ENCODE data around the gene GDF7. TPM values are rescaled to one million over a fixed set of nuclear protein-coding genes. Genes with fewer than 3 reads are reported as not detected.
A peak's percentile ranks its signal among the peaks of the same experiment; 100 is the strongest.

GDF7 gene
- total RNA-seq, 1 experiment from 2014 or later, result 0.04 TPM

GRCh38 chr2:20624884-20625485, 42.0 kb upstream of the GDF7 start:
- no peaks in the 10 kb centered on the region for H3K27me3 ChIP-seq (ENCODE audit: insufficient read depth, low read length)
- H3K4me1 ChIP-seq (ENCODE audit: insufficient read depth, low read length), result no peaks in the 10 kb centered on the region
- Mint-ChIP-seq H3K4me1 (peaks cover 9 to 16% of the 10 kb centered on the region in 2 experiments), H3K36me3 (ENCODE audit: insufficient read depth in 1 of 3, low read depth in 3 of 3) (peaks cover 0 to 6% (median 4%) of the 10 kb centered on the region in 3 experiments; a peak in 3 of 7 replicates), H3K27ac (no peak overlapping the region), H3K4me3 (no peak overlapping the region), H3K27me3 (ENCODE audit: low read depth) (no peaks in the 10 kb centered on the region; the same call in 1 of the 2 replicates), H3K9me3 (no peaks in the 10 kb centered on the region)
- no peak overlapping the region for H3T11ph ChIP-seq (ENCODE audit: low read length)
- H3K79me2 ChIP-seq (ENCODE audit: insufficient read depth, low read length), result no peaks in the 10 kb centered on the region
- no peak overlapping the region for H2AFZ ChIP-seq (ENCODE audit: low read length)
- no peaks in the 10 kb centered on the region for H3K9me3 ChIP-seq (ENCODE audit: control insufficient read depth, low read depth, low read length)
- H3K27ac ChIP-seq (ENCODE audit: insufficient read length, low read depth, low read length), result no peak overlapping the region
- WGBS (ENCODE audit: extremely low coverage, insufficient read length, low lambda C conversion rate), result no CpG with 5 or more reads among the region's 11 CpGs
- H2BK15ac ChIP-seq (ENCODE audit: low read depth, low read length), result no peak overlapping the region
- H4K8ac ChIP-seq (replicated peaks; ENCODE audit: insufficient read length, low read depth, low read length), result no peak overlapping the region
- no peaks in the 10 kb centered on the region for H3K79me1 ChIP-seq (ENCODE audit: insufficient read depth, low read depth, low read length, poor library complexity, severe bottlenecking)
- H2AK5ac ChIP-seq (ENCODE audit: insufficient read length, low read length), result no peak overlapping the region
- no peak for TF ChIP-seq CTCF (conservative IDR thresholded peaks at IDR 0.05)
- H4K91ac ChIP-seq (ENCODE audit: insufficient read length, low read depth, low read length), result no peak overlapping the region
- H3K23me2 ChIP-seq (ENCODE audit: insufficient read length, low read depth, low read length, poor library complexity, severe bottlenecking), result no peaks in the 10 kb centered on the region
- no peak overlapping the region for H2BK5ac ChIP-seq (ENCODE audit: insufficient read length, low read length)
- peak overlapping the region; percentile 17; the same call in 1 of the 2 replicates for H3K14ac ChIP-seq (ENCODE audit: insufficient read depth, low read length)
- H3K9ac ChIP-seq (ENCODE audit: extremely low read depth, insufficient read length, low read length), result no peak overlapping the region
- H2BK120ac ChIP-seq (ENCODE audit: low read depth, low read length, poor library complexity, severe bottlenecking), result no peak overlapping the region
- no peak for DNase-seq
- H3K4me2 ChIP-seq (ENCODE audit: insufficient read depth, insufficient read length, low read length), result no peak overlapping the region
- H4K5ac ChIP-seq (ENCODE audit: insufficient read length, low read depth, low read length), result no peak overlapping the region
- no peak overlapping the region for H3K4ac ChIP-seq (ENCODE audit: low read depth, low read length)
- no peak overlapping the region for H3K18ac ChIP-seq (ENCODE audit: insufficient read length, low read depth, low read length)
- no peaks in the 10 kb centered on the region for H4K20me1 ChIP-seq (ENCODE audit: control insufficient read depth, insufficient read depth, insufficient read length)
- no peak overlapping the region for H3K56ac ChIP-seq (ENCODE audit: insufficient read length, low read depth, low read length)
- H2BK20ac ChIP-seq (ENCODE audit: low read depth, low read length, poor library complexity, severe bottlenecking), result no peak overlapping the region
- H2BK12ac ChIP-seq (ENCODE audit: insufficient read length, low read depth, low read length), result no peak overlapping the region
- H3K23ac ChIP-seq (ENCODE audit: insufficient read length, low read depth, low read length), result no peak overlapping the region

Data from H9 (cell line).